Calu3 (cell line): ENCODE results near the gene TLK1. TPM values are rescaled to one million over a fixed set of nuclear protein-coding genes. Genes with fewer than 3 reads are reported as not detected.

Experiments
- BruUV-seq: library from RNA; stranded (reverse); fragments of 400-500 nt; replicated peaks from 2 replicates; lab custom pipeline; 2021; lab: Mats Ljungman, UMichigan
- CTCF ChIA-PET: fragments of 300-600 bp; sonication (Branson Sonifier 250); formaldehyde crosslinking; loops from one replicate; lab custom pipeline; 2022; ENCODE audit warnings: antibody characterized with exemption; lab: Charles Lee
- DNase-seq: peaks from one replicate; pipeline ENCODE4 v3.0.0; 2022
- H3K27ac Mint-ChIP-seq: one replicate; pipeline ENCODE4 v1.8.0; 2022; ENCODE audit warnings: mixed read lengths; ENCODE audit not compliant: unreplicated experiment
- H3K27me3 Mint-ChIP-seq: one replicate; pipeline ENCODE4 v1.8.0; 2022; ENCODE audit warnings: mixed read lengths; ENCODE audit not compliant: unreplicated experiment
- H3K36me3 Mint-ChIP-seq: one replicate; pipeline ENCODE4 v1.8.0; 2022; ENCODE audit warnings: mild to moderate bottlenecking, moderate library complexity, mixed read lengths; ENCODE audit not compliant: insufficient read depth, unreplicated experiment
- H3K4me1 Mint-ChIP-seq: one replicate; pipeline ENCODE4 v1.8.0; 2022; ENCODE audit warnings: mild to moderate bottlenecking, low read depth, mixed read lengths; ENCODE audit not compliant: unreplicated experiment
- H3K4me3 Mint-ChIP-seq: one replicate; pipeline ENCODE4 v1.8.0; 2022; ENCODE audit warnings: mild to moderate bottlenecking, low read depth, moderate library complexity, mixed read lengths; ENCODE audit not compliant: unreplicated experiment
- H3K9me3 Mint-ChIP-seq: one replicate; pipeline ENCODE4 v1.8.0; 2022; ENCODE audit warnings: low read depth, mixed read lengths; ENCODE audit not compliant: unreplicated experiment
- CTCF ChIP-seq: fragments of 200-600 bp; IDR thresholded peaks from one replicate; pipeline ENCODE4 v1.8.0; 2022; ENCODE audit warnings: antibody characterized with exemption; ENCODE audit not compliant: unreplicated experiment
- intact Hi-C: fragments of 100-400 bp; cut with micrococcal nuclease; formaldehyde crosslinking; loops from one replicate; pipeline ENCODE4 v1.10.0; 2022; ENCODE audit not compliant: unreplicated experiment
- total RNA-seq: library from RNA; stranded (reverse); gene quantifications from 2 replicates; pipeline ENCODE4 v1.2.3, GENCODE V29; 2022

TLK1 gene
- total RNA-seq, 1 experiment from 2014 or later = 64.7 TPM

- Mint-ChIP-seq H3K4me1 (peaks cover 60% of the 10 kb centered on the region), H3K27ac (no peak overlapping the region)
- BruUV-seq = no TSS peak
Observed at GRCh38 chr2:171143670-171144062, 17.0 kb downstream of the TLK1 start.

DNA sequence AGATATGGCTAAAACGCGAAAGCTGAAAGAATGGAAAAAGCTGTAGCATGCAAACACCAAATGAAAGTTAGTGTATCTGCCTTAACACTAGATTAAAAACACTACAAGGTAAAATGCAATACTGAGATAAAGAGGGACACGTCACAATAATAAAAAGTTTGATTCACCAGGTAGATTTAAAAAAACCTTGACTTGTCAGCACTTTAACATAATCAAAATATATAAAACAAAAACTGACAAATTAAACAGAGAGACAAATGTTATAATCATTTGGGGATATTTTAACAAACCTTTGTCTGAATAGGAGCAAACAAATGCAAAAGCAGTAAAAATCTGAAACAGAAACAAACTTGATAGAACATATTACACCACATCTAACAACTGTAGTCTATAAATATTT lies 18.3 kb downstream of the TLK1 start:
- no TSS peak for BruUV-seq
- H3K27ac Mint-ChIP-seq = no peak overlapping the region
- H3K4me3 Mint-ChIP-seq = no peak overlapping the region
- H3K9me3 Mint-ChIP-seq = no peaks in the 10 kb centered on the region
- H3K27me3 Mint-ChIP-seq = no peaks in the 10 kb centered on the region
- peaks cover 53% of the 10 kb centered on the region for H3K4me1 Mint-ChIP-seq
- intact Hi-C loops = no loop called here
- DNase-seq = no peak
- CTCF ChIA-PET = no interaction called here
- TF ChIP-seq CTCF = no peak
- peaks cover 4% of the 10 kb centered on the region for H3K36me3 Mint-ChIP-seq

More at GRCh38 chr2:171143670-171144062, 17.0 kb downstream of the TLK1 start:
- H3K9me3 Mint-ChIP-seq = no peaks in the 10 kb centered on the region
- no peak overlapping the region for H3K4me3 Mint-ChIP-seq
- H3K27me3 Mint-ChIP-seq = no peaks in the 10 kb centered on the region
- TF ChIP-seq CTCF = no peak
- intact Hi-C loops = no loop called here
- H3K36me3 Mint-ChIP-seq = peaks cover 4% of the 10 kb centered on the region
- CTCF ChIA-PET = no interaction called here
- DNase-seq = no peak

GRCh38 chr2:171141320-171141719 lies 19.4 kb downstream of the TLK1 start:
- intact Hi-C loops = no loop called here
- Mint-ChIP-seq H3K36me3 (peaks cover 4% of the 10 kb centered on the region), H3K4me3 (no peak overlapping the region), H3K4me1 (peaks cover 47% of the 10 kb centered on the region), H3K9me3 (no peaks in the 10 kb centered on the region), H3K27ac (no peak overlapping the region), H3K27me3 (no peaks in the 10 kb centered on the region)
- no peak for TF ChIP-seq CTCF
- no TSS peak for BruUV-seq
- no peak for DNase-seq
- CTCF ChIA-PET = interaction anchor here (0.7 to 0.8 kb wide), 2 partner anchors 10 to 14 kb away, joined by 3 to 4 read pairs; no protein-coding TSS in a partner anchor

- CTCF ChIA-PET = no interaction called here
- Mint-ChIP-seq H3K4me3 (no peak overlapping the region), H3K9me3 (no peaks in the 10 kb centered on the region), H3K36me3 (peaks cover 4% of the 10 kb centered on the region), H3K27me3 (no peaks in the 10 kb centered on the region), H3K4me1 (peaks cover 49% of the 10 kb centered on the region), H3K27ac (no peak overlapping the region)
- intact Hi-C loops = no loop called here
- TF ChIP-seq CTCF = no peak
- DNase-seq = no peak
- no TSS peak for BruUV-seq
Observed at GRCh38 chr2:171139860-171140259, 20.8 kb downstream of the TLK1 start.
